Mesenchymal stem cell (in vitro differentiated cells and primary cell): ENCODE data around the gene PTPN22.

Experiments used
- DNase-seq: peaks from one replicate; pipeline ENCODE4 v3.0.0-alpha.2; 2013
- H2AFZ ChIP-seq: one replicate; pipeline ENCODE4 v1.6.1; 2013; ENCODE audit warnings: low read depth, mild to moderate bottlenecking, control low read depth, inconsistent platforms, low read length, moderate library complexity
- H2AK5ac ChIP-seq: 2 replicates; pipeline ENCODE4 v1.6.1; 2013; ENCODE audit warnings: low read length, moderate library complexity, mild to moderate bottlenecking, inconsistent platforms; ENCODE audit not compliant: severe bottlenecking
- H2BK120ac ChIP-seq: one replicate; pipeline ENCODE4 v1.6.1; 2013; ENCODE audit warnings: low read depth, mild to moderate bottlenecking, inconsistent platforms, low read length, moderate library complexity
- H2BK12ac ChIP-seq, 2 experiments: one replicate each; pipeline ENCODE4 v1.6.1; 2013; ENCODE audit warnings: inconsistent platforms in 2 of 2, low read length in 2 of 2, mild to moderate bottlenecking in 2 of 2, moderate library complexity in 2 of 2, control low read depth in 1 of 2
- H2BK15ac ChIP-seq: one replicate; pipeline ENCODE4 v1.6.1; 2013; ENCODE audit warnings: mild to moderate bottlenecking, low read depth, inconsistent platforms; ENCODE audit not compliant: poor library complexity, severe bottlenecking
- H2BK5ac ChIP-seq: 2 replicates; pipeline ENCODE4 v1.6.1; 2013; ENCODE audit warnings: low read depth, mild to moderate bottlenecking, low read length, control low read depth, inconsistent platforms; ENCODE audit not compliant: poor library complexity, severe bottlenecking
- H3K14ac ChIP-seq, 2 experiments: one replicate each; pipeline ENCODE4 v1.6.1; 2013; ENCODE audit warnings: inconsistent platforms in 2 of 2, low read length in 2 of 2, control low read depth in 1 of 2, mild to moderate bottlenecking in 1 of 2, moderate library complexity in 1 of 2
- H3K18ac ChIP-seq, 2 experiments: one replicate each; pipeline ENCODE4 v1.6.1; 2013; ENCODE audit warnings: inconsistent platforms in 2 of 2, low read length in 2 of 2, control low read depth in 1 of 2, low read depth in 1 of 2, mild to moderate bottlenecking in 1 of 2
- H3K23ac ChIP-seq, 2 experiments: one replicate each; pipeline ENCODE4 v1.6.1; 2013; ENCODE audit warnings: inconsistent platforms in 2 of 2, low read length in 2 of 2, mild to moderate bottlenecking in 2 of 2, moderate library complexity in 2 of 2, control low read depth in 1 of 2
- H3K27ac ChIP-seq: 2 replicates; pipeline ENCODE4 v1.5.1; 2013; ENCODE audit warnings: mild to moderate bottlenecking, moderate library complexity, low read length, control low read depth, inconsistent platforms; ENCODE audit not compliant: poor library complexity, severe bottlenecking
- H3K27me3 ChIP-seq, 2 experiments: 2 replicates each; pipeline versions ENCODE4 v1.6.1 to v1.7.0; 2013; ENCODE audit warnings: low read length in 2 of 2, mild to moderate bottlenecking in 2 of 2, moderate library complexity in 2 of 2, control low read depth in 1 of 2, inconsistent platforms in 1 of 2; ENCODE audit not compliant: control insufficient read depth in 1 of 2, insufficient read depth in 1 of 2
- H3K36me3 ChIP-seq, 2 experiments: 2 replicates each; pipeline versions ENCODE4 v1.6.1 to v1.7.0; 2013; ENCODE audit warnings: low read length in 2 of 2, control low read depth in 1 of 2, inconsistent platforms in 1 of 2, low read depth in 1 of 2, mild to moderate bottlenecking in 1 of 2; ENCODE audit not compliant: insufficient read depth in 2 of 2, control insufficient read depth in 1 of 2
- H3K4ac ChIP-seq, 2 experiments: one replicate each; pipeline ENCODE4 v1.6.1; 2013; ENCODE audit warnings: inconsistent platforms in 2 of 2, low read length in 2 of 2, mild to moderate bottlenecking in 2 of 2, moderate library complexity in 2 of 2, control low read depth in 1 of 2, low read depth in 1 of 2
- H3K4me1 ChIP-seq: 2 replicates; pipeline ENCODE4 v1.6.1; 2013; ENCODE audit warnings: low read depth, low read length, control low read depth; ENCODE audit not compliant: control insufficient read depth, insufficient read depth
- H3K4me2 ChIP-seq: 2 replicates; pipeline ENCODE4 v1.6.1; 2013; ENCODE audit warnings: low read length, mild to moderate bottlenecking, inconsistent platforms; ENCODE audit not compliant: poor library complexity, severe bottlenecking
- H3K4me3 ChIP-seq, 2 experiments: 2 replicates each; pipeline versions ENCODE4 v1.5.1 to v1.7.0; 2013; ENCODE audit warnings: low read length in 2 of 2, mild to moderate bottlenecking in 2 of 2, control low read depth in 1 of 2, low read depth in 1 of 2; ENCODE audit not compliant: insufficient read depth in 1 of 2
- H3K79me1 ChIP-seq: replicated peaks from 2 replicates; pipeline ENCODE4 v1.6.1; 2013; ENCODE audit warnings: mild to moderate bottlenecking, control low read depth, low read length, inconsistent platforms; ENCODE audit not compliant: poor library complexity, severe bottlenecking
- H3K9ac ChIP-seq: 2 replicates; pipeline ENCODE4 v1.7.0; 2013; ENCODE audit warnings: mild to moderate bottlenecking, low read length, moderate library complexity
- H3K9me3 ChIP-seq: 2 replicates; pipeline ENCODE4 v1.7.0; 2013; ENCODE audit warnings: mild to moderate bottlenecking, low read length; ENCODE audit not compliant: control insufficient read depth
- H4K8ac ChIP-seq: one replicate; pipeline ENCODE4 v1.6.1; 2013; ENCODE audit warnings: inconsistent platforms, mild to moderate bottlenecking, low read length, moderate library complexity
- H4K91ac ChIP-seq: one replicate; pipeline ENCODE4 v1.6.1; 2013; ENCODE audit warnings: mild to moderate bottlenecking, low read length, inconsistent platforms
- WGBS: methylation state at CpG from one replicate; pipeline ENCODE4 v1.1.7; 2013; ENCODE audit warnings: mixed read lengths; 5-methylcytosine and 5-hydroxymethylcytosine counted together

The PTPN22 gene

DNA sequence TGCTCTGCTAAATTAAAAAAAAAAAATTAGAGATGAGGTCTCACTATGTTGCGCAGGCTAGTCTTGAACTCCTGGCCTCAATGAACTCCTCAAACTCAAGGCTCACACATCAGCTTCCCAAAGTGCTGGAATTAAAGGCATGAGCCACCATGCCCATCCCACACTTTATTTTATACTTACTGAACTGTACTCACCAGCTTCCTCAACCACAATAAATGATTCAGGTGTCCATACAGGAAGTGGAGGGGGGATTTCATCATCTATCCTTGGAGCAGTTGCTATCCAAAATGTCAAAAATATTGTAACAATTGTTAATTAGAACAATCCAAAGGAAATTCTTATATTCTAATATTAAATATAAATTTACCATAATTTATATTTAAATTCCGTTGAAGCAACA, 36.8 kb downstream of the PTPN22 start:
- H3K9ac ChIP-seq: no peak overlapping the region
- no peak overlapping the region for H3K18ac ChIP-seq
- H2AK5ac ChIP-seq: no peak overlapping the region
- no peak overlapping the region for H3K14ac ChIP-seq
- no peak overlapping the region for H4K91ac ChIP-seq
- no peak overlapping the region for H2BK120ac ChIP-seq
- H3K36me3 ChIP-seq: no peaks in the 10 kb centered on the region
- H2BK12ac ChIP-seq: no peak overlapping the region
- H3K27ac ChIP-seq: no peak overlapping the region
- H3K4me3 ChIP-seq: no peak overlapping the region
- H2AFZ ChIP-seq: no peak overlapping the region
- H3K4ac ChIP-seq: no peak overlapping the region
- H2BK5ac ChIP-seq: no peak overlapping the region
- H3K9me3 ChIP-seq: no peaks in the 10 kb centered on the region
- H2BK15ac ChIP-seq: no peak overlapping the region
- H3K27me3 ChIP-seq: no peaks in the 10 kb centered on the region
- H4K8ac ChIP-seq: no peak overlapping the region
- WGBS: 100% methylated on average over 1 of the region's 2 CpGs
- no peak overlapping the region for H3K23ac ChIP-seq
- H3K4me1 ChIP-seq: no peaks in the 10 kb centered on the region
- no peak overlapping the region for H3K4me2 ChIP-seq
- DNase-seq: no peak
- H3K79me1 ChIP-seq: no peaks in the 10 kb centered on the region

DNA sequence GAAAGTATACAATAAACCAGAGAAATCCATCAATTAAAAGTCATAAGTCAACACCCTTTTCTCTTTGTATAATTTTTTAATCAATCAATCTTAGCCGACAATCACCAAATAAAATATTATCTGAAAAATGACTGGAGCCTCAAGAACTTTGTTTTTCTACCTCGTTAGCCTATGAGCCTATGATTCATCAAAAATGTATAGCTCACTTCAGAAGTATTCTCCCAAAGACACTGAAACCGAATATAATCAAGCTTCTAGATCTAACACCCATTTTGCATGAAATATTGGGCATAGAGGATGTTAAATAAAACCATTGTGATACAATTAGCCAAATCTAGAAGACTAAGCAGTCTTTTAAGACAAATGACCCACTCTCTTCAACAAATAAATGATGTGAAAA, 41.5 kb downstream of the PTPN22 start:
- WGBS: 61% methylated on average over 2 of the region's 3 CpGs
- Histone ChIP-seq H3K9me3 (no peaks in the 10 kb centered on the region), H3K18ac (no peak overlapping the region)

DNA sequence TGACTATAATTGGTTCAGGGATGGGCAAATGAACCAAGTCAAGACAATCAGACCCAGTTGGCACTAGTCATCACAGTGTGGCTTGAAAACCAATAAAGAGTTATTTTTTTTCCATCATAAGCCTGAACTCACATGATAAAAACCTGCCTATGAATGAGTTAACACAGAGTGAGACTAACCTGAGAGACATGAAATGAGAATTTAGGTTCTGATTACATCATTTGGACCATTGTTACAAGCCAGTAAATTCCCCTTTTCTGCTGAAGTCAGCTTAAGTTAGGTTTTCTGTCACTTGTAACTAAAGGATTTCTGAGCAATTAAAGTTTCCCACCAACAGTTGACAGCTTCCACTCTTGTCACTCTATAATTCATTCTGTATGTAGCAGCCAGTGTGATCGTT, 49.6 kb downstream of the PTPN22 start:
- no peak overlapping the region for H2AFZ ChIP-seq
- H3K36me3 ChIP-seq: no peaks in the 10 kb centered on the region
- no CpG with 5 or more reads among the region's 1 CpG for WGBS

More for the DNA sequence above, 41.5 kb downstream of the PTPN22 start:
- H3K4me1 ChIP-seq: no peaks in the 10 kb centered on the region
- H4K91ac ChIP-seq: no peak overlapping the region
- H3K4me3 ChIP-seq: no peak overlapping the region
- no peak for DNase-seq
- H3K36me3 ChIP-seq: no peaks in the 10 kb centered on the region
- no peak overlapping the region for H2AK5ac ChIP-seq
- H3K9ac ChIP-seq: no peak overlapping the region
- H2AFZ ChIP-seq: no peak overlapping the region
- no peak overlapping the region for H3K4ac ChIP-seq
- no peaks in the 10 kb centered on the region for H3K79me1 ChIP-seq
- H2BK12ac ChIP-seq: no peak overlapping the region
- no peak overlapping the region for H3K23ac ChIP-seq
- no peak overlapping the region for H3K14ac ChIP-seq
- no peak overlapping the region for H2BK15ac ChIP-seq
- H2BK120ac ChIP-seq: no peak overlapping the region
- H2BK5ac ChIP-seq: no peak overlapping the region
- H4K8ac ChIP-seq: no peak overlapping the region
- H3K4me2 ChIP-seq: no peak overlapping the region
- no peak overlapping the region for H3K27ac ChIP-seq
- H3K27me3 ChIP-seq: no peaks in the 10 kb centered on the region

DNA sequence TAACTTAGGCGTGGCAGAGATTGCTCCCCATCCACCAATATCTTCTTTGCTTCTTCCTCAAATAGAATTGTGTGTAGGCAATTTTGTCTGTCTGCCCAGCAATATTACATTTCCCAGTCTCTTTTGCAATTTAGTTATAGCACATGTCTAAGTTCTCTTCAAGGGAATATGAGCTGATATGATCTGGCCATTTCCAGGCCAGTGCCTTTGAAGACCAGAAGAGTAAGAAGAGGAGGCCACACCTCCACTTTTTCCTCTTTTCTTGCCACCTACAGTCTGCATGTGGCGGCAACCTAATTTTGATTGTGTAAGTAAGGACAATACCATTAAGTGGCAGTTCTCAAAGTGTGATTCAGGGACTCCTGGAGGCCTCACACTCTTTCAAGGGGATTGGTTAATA, 52.9 kb downstream of the PTPN22 start:
- no peak overlapping the region for H4K8ac ChIP-seq
- H3K27me3 ChIP-seq: no peaks in the 10 kb centered on the region
- H3K4ac ChIP-seq: no peak overlapping the region
- no peak overlapping the region for H2BK5ac ChIP-seq
- no peak overlapping the region for H3K4me2 ChIP-seq
- H2AFZ ChIP-seq: no peak overlapping the region
- no peaks in the 10 kb centered on the region for H3K79me1 ChIP-seq
- H3K23ac ChIP-seq: no peak overlapping the region
- no peak overlapping the region for H2BK15ac ChIP-seq
- no peak overlapping the region for H3K4me3 ChIP-seq
- no peaks in the 10 kb centered on the region for H3K9me3 ChIP-seq
- no peak overlapping the region for H3K14ac ChIP-seq
- H3K9ac ChIP-seq: no peak overlapping the region
- H2AK5ac ChIP-seq: no peak overlapping the region
- no peak overlapping the region for H2BK12ac ChIP-seq
- H3K18ac ChIP-seq: no peak overlapping the region
- H3K4me1 ChIP-seq: no peaks in the 10 kb centered on the region
- H3K36me3 ChIP-seq: no peaks in the 10 kb centered on the region
- WGBS: 86% methylated on average over 1 of the region's 2 CpGs
- no peak overlapping the region for H4K91ac ChIP-seq
- no peak for DNase-seq
- no peak overlapping the region for H2BK120ac ChIP-seq
- no peak overlapping the region for H3K27ac ChIP-seq

More for the DNA sequence above, 49.6 kb downstream of the PTPN22 start:
- no peak overlapping the region for H3K14ac ChIP-seq
- no peak overlapping the region for H4K8ac ChIP-seq
- H3K23ac ChIP-seq: no peak overlapping the region
- no peak overlapping the region for H3K9ac ChIP-seq
- H2BK12ac ChIP-seq: no peak overlapping the region
- H3K4ac ChIP-seq: no peak overlapping the region
- no peak overlapping the region for H2BK120ac ChIP-seq
- no peak overlapping the region for H3K4me3 ChIP-seq
- H2BK5ac ChIP-seq: no peak overlapping the region
- no peaks in the 10 kb centered on the region for H3K27me3 ChIP-seq
- no peak for DNase-seq
- no peaks in the 10 kb centered on the region for H3K9me3 ChIP-seq
- no peak overlapping the region for H2AK5ac ChIP-seq
- H3K4me1 ChIP-seq: no peaks in the 10 kb centered on the region
- H2BK15ac ChIP-seq: no peak overlapping the region
- no peak overlapping the region for H3K4me2 ChIP-seq
- no peak overlapping the region for H4K91ac ChIP-seq
- H3K18ac ChIP-seq: no peak overlapping the region
- no peaks in the 10 kb centered on the region for H3K79me1 ChIP-seq
- no peak overlapping the region for H3K27ac ChIP-seq
